ENCODE measurements around the gene TOX2.

TOX2 gene

DNA sequence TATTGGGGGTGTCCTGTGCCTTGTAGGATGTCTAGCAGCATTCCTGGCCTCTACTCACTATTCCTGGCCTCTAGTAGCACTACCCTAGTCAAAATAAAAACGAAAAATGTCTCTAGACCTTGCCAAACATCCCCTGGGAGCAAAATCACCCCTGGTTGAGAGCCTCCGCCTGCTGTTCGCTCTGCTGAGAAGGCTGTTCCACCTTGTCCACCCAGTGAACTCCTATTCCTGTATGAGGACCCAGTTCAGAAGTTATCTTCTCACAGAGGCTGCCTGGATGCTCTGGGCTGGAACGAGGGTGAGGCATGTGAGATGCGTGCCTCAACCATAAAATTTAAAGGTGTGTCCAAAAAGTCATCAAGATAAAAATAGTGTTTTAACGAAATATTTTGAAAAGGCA lies 101.9 kb downstream of the TOX2 start:
- no peak for DNase-seq (ENCODE audit: extremely low read depth in 1 of 2, low read depth in 1 of 2)

- DNase-seq (ENCODE audit: extremely low read depth in 1 of 2, low read depth in 1 of 2) = no peak
Observed at GRCh38 chr20:44017211-44017610, 102.6 kb downstream of the TOX2 start.

GRCh38 chr20:44017905-44018258 lies 103.2 kb downstream of the TOX2 start:
- DNase-seq (ENCODE audit: extremely low read depth in 1 of 2, low read depth in 1 of 2) = no peak

- DNase-seq (ENCODE audit: extremely low read depth in 1 of 2, low read depth in 1 of 2) = no peak
Observed at GRCh38 chr20:44018259-44018941, 103.7 kb downstream of the TOX2 start.

DNA sequence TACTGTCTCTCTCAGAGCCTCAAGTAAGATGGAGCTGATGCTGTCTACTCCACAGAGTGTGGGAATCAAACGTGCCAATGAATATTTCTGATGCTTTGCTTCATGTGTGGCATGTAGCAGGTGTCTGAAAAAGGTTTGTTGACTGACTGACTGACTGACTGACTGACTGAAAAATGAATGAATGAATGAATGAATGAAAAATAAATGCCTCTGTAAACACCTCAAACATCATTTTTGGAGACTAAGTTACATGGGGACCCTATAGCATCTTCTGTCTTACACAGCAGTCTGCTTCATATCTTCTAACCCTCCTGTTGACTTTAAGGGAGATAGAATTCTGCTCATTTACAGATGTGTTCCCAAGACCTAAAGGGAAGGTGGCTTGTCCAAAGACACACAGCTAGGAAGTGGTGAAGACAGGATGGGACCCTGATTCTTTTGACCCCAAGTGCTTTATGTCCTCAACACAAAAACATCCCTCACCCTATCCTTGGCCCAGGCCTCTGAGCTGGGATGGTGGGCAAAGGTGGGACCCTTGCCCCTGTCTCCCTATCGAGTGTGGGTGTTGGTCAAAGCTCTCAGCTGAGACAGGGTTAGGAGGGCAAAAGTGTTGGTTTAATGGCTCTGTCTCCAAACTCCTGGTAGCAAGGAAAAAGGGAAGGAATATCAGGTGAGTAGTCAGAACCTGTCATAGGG lies 104.4 kb downstream of the TOX2 start:
- DNase-seq (ENCODE audit: extremely low read depth in 1 of 2, low read depth in 1 of 2) = no peak

GRCh38 chr20:44019638-44020335 lies 105.1 kb downstream of the TOX2 start:
- DNase-seq (ENCODE audit: extremely low read depth in 1 of 2, low read depth in 1 of 2) = no peak

- no peak for DNase-seq (ENCODE audit: extremely low read depth in 1 of 2, low read depth in 1 of 2)
Observed at GRCh38 chr20:44020406-44021148, 105.9 kb downstream of the TOX2 start.

DNA sequence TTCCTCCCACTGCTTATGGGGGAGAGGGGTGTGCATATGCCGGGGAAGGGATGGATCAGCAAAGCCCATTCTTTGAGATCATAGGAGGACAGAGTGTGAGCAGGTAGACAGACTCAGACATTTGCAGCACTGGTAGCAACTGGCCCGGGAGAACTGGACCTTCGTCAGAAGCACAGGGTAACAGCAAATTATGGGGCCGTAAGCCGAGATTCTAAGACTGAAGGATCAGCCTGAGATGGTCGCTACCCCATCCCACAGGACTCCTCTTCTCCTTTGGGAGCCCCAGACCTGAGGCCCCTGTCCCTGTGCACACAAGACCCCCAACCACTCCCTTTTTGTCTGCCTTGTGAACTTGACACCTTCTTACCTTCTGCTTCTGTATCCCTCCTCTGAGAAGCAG lies 106.5 kb downstream of the TOX2 start:
- no peak for DNase-seq (ENCODE audit: extremely low read depth in 1 of 2, low read depth in 1 of 2)

GRCh38 chr20:44021900-44022299 lies 107.2 kb downstream of the TOX2 start:
- no peak for DNase-seq (ENCODE audit: extremely low read depth in 1 of 2, low read depth in 1 of 2)

- no peak for DNase-seq (ENCODE audit: extremely low read depth in 1 of 2, low read depth in 1 of 2)
Observed at GRCh38 chr20:44022464-44022863, 107.8 kb downstream of the TOX2 start.

- no peak for DNase-seq (ENCODE audit: extremely low read depth in 1 of 2, low read depth in 1 of 2)
Observed at GRCh38 chr20:44023515-44024371, 109.1 kb downstream of the TOX2 start.

GRCh38 chr20:44024820-44025580 lies 110.3 kb downstream of the TOX2 start:
- DNase-seq (ENCODE audit: extremely low read depth in 1 of 2, low read depth in 1 of 2) = no peak

GRCh38 chr20:44025756-44026155 lies 111.1 kb downstream of the TOX2 start:
- no peak for DNase-seq (ENCODE audit: extremely low read depth in 1 of 2, low read depth in 1 of 2)

DNA sequence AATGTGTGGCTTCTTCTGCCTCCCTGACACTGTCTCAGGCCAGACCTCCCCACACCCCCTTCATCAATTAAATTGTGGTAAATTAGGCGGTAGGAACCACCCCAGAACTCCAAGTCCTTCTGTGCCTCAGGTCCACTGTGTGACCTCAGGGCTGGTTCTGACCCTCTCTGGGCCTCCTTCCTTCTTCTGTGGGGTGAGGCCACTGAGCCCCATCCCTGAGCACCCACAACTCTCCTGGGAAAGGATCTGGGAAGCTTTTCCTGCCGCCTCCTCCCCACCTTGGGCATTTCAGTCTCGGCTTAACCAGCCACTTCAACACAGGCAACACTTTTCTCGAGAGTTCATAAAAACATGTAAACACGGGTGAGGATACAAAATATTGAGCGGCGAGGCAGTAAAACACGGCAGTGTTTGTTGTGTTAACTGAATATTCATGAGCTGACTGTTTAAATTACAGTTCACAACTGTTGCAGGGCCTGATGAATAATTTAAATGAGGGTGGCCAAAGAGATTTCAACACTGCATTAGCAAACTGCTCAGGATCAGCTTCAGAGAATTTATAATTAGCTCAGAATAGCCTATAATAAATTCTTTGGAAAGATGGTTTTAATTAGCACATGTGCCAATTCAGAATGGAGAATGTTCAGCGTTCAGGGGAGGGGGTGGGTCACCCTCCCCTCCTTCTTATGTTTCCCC lies 112.1 kb downstream of the TOX2 start:
- no peak for DNase-seq (ENCODE audit: extremely low read depth in 1 of 2, low read depth in 1 of 2)

DNA sequence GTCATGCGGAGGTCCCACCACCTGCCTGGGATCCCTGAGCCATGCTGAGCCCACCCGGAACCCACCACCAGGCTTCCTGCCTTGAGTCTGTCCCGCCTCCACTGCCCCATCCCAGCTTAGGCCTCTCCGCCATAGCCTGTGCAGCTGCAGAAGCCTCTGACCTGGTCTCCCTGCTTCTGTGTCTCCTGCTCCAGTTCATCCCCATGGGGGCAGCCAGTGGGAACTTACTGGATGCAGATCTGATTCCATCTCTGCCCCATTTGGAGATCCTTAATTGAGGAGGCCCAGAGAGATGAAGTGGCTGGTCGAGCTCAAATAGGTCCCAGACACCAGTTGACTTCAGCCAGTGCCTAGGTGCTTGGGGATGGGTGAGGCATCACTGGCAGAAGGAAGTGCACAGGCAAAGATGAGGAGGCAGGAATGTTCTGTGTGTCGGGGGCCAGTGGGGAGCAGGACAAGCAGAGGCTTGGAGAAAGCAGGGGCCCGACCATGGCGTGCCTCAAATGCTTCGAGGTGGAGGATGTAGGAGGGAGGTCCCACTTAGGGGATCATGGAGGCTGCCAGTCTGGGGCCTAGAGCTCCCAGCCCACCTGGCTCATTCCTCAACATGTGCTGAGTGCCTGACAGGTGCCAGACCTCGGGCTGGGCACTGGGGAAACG lies 112.8 kb downstream of the TOX2 start:
- no peak for DNase-seq (ENCODE audit: extremely low read depth in 1 of 2, low read depth in 1 of 2)

DNA sequence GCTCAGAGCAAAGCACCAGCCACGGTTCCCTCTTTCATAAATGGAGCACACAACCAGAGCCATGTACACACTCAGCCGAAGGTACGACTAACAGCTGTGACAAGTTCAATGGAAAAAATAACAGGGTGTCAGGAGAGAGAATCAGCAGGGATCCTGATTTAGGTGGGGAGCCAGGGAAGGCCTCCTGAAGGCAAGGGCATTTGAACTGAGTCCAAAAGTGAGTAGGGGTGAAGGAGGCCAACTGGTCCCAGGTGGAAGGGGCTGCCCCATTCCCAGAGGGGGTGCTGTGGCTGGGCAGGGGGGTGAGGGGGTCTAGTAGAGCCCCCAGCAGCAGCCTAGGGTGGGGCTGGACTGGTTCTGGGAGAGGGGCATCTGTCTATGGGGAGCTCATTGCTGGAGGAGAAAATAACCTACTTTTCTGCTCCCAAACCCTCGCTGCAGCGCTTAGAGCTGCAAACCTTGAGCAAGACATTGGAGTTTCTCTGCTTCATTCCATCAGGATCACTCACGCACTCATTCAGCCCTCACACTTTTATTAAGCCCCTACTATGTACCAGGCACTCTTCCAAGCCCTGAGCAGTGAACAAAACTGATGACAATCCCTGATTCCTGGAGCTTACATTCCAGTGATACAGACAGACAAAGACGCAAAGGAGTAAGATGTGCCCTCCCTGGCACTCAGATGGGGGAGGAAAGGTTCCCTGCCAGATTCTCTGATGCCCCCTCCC lies 113.5 kb downstream of the TOX2 start:
- no peak for DNase-seq (ENCODE audit: extremely low read depth in 1 of 2, low read depth in 1 of 2)

DNA sequence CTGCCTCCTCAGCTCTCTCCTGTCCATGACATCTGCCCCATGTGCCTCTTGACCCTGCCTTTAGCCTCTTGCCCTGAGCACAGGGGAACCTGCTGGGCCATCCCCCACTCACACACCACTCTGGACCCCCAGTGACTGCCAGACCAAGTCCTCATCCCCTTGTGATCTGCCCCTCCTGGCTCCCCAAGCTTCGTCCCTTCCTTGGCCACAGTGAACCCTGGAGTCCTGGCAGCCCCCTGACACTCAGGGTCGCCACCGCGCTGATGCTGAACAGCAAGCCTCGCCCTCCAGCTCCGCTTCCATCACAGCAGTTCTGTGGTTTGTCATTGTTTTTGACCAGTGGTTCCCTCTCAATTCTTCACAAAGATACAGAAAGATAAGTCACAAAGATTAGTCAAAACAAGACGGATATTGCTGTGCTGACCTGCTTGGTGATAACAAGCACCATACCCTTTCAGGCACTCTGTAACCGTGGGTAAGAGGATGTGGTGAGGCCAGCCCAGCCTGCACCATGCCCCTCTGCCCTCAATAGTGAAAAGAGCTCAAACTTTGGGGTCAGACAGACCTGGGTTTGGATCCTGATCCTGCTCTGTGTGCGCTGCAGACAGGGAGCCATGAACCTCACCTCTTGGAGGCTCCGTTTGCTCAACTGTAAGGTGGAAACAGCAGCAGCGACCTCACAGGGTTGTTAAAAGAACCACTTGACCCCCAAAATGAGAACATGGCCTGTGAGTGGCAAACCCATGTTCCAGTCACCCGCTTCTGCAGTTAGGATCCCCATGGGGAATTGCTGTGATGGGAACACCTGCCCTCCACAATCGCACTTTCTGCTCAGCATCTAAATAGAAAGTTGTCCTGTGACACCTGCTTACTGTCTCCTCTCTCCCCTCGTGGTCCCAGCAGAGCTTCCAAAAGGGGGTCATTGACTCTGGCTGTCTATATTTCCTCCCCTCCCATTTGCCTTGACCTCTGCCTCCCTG lies 114.5 kb downstream of the TOX2 start:
- no peak for DNase-seq (ENCODE audit: extremely low read depth in 1 of 2, low read depth in 1 of 2)

Measured in activated CD8-positive, alpha-beta memory T cell treated with anti-CD3 and anti-CD28 coated beads for 1 hour (primary cell).